Esophagus squamous epithelium (tissue), 4 donors: ENCODE measurements around the gene TAS1R1.

Experiments used
- POLR2A ChIP-seq, 4 donors: fragments of 450-650 bp; IDR thresholded peaks; one replicate each; pipeline ENCODE4 v1.6.1; 2017; ENCODE audit warnings: antibody characterized with exemption in 4 of 4, mild to moderate bottlenecking in 4 of 4, moderate library complexity in 3 of 4
- TF ChIP-seq, protein P1 (sequence below), 6 experiments: fragments of 450-650 bp in 4 of 6; fragments of 200-600 bp in 2 of 6; sonication (generic) in 2 of 6; IDR thresholded peaks; one replicate each; pipeline ENCODE4 v1.5.1; 2016 to 2019; ENCODE audit warnings: antibody characterized with exemption in 6 of 6, mild to moderate bottlenecking in 4 of 6, moderate library complexity in 4 of 6

DNA sequence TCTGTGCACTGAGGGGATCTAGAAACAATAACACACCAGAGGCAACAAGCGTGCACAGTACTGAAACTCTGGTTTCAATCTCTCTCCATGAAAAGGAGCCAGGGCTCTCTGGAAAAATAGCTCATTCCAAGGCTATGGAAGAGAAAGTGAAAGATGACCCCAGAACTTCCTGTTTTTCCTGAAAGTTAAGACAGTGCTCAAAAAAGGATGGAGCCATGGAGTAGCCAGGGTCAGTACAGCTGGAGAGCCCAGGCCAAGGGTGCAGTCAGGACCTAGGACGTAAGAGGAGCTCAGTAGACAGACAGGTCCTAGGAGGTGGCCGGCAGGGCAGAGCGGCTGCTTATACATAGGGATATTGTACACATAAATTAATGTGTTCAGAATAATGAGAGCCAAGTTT lies 19.9 kb upstream of the TAS1R1 start:
- TF ChIP-seq, protein P1, sequence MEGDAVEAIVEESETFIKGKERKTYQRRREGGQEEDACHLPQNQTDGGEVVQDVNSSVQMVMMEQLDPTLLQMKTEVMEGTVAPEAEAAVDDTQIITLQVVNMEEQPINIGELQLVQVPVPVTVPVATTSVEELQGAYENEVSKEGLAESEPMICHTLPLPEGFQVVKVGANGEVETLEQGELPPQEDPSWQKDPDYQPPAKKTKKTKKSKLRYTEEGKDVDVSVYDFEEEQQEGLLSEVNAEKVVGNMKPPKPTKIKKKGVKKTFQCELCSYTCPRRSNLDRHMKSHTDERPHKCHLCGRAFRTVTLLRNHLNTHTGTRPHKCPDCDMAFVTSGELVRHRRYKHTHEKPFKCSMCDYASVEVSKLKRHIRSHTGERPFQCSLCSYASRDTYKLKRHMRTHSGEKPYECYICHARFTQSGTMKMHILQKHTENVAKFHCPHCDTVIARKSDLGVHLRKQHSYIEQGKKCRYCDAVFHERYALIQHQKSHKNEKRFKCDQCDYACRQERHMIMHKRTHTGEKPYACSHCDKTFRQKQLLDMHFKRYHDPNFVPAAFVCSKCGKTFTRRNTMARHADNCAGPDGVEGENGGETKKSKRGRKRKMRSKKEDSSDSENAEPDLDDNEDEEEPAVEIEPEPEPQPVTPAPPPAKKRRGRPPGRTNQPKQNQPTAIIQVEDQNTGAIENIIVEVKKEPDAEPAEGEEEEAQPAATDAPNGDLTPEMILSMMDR (IDR thresholded peaks at IDR 0.05) = no peak
- TF ChIP-seq POLR2A (IDR thresholded peaks at IDR 0.05) = no peak
